ENCODE results near the gene FCRL5.

- TF ChIP-seq CTCF (conservative IDR thresholded peaks at IDR 0.05; ENCODE audit: low read depth, low read length) (no peak), EZH2 (IDR thresholded peaks at IDR 0.05; ENCODE audit: borderline replicate concordance, low read depth, low read length, poor library complexity, severe bottlenecking) (no peak)
Measured at GRCh38 chr1:157497284-157497683, 55.0 kb downstream of the FCRL5 start.
